Nephron progenitor cell (in vitro differentiated cells): ENCODE measurements around the gene LRRN3.

ENCODE experiments used
- DNase-seq: peaks from one replicate; pipeline ENCODE4 v3.0.0; 2021
- H3K27ac Mint-ChIP-seq: 2 replicates; pipeline ENCODE4 v1.8.0; 2021; ENCODE audit warnings: mild to moderate bottlenecking, moderate library complexity, mixed read lengths
- H3K27me3 Mint-ChIP-seq: 2 replicates; pipeline ENCODE4 v1.8.0; 2021; ENCODE audit warnings: mild to moderate bottlenecking, low read depth, mixed read lengths; ENCODE audit not compliant: poor library complexity
- H3K36me3 Mint-ChIP-seq: 2 replicates; pipeline ENCODE4 v1.8.0; 2021; ENCODE audit warnings: low read depth, mixed read lengths
- H3K4me1 Mint-ChIP-seq: 2 replicates; pipeline ENCODE4 v1.8.0; 2021; ENCODE audit warnings: mixed read lengths
- H3K4me3 Mint-ChIP-seq: 2 replicates; pipeline ENCODE4 v1.8.0; 2021; ENCODE audit warnings: mild to moderate bottlenecking, moderate library complexity, mixed read lengths
- H3K9me3 Mint-ChIP-seq: 2 replicates; pipeline ENCODE4 v1.8.0; 2021; ENCODE audit warnings: mild to moderate bottlenecking, moderate library complexity, mixed read lengths
- TF ChIP-seq, protein P1 (sequence below): fragments of 200-600 bp; sonication (generic); IDR thresholded peaks from 2 replicates; pipeline ENCODE4 v1.5.0; 2021; ENCODE audit warnings: antibody characterized with exemption

Gene LRRN3

DNA sequence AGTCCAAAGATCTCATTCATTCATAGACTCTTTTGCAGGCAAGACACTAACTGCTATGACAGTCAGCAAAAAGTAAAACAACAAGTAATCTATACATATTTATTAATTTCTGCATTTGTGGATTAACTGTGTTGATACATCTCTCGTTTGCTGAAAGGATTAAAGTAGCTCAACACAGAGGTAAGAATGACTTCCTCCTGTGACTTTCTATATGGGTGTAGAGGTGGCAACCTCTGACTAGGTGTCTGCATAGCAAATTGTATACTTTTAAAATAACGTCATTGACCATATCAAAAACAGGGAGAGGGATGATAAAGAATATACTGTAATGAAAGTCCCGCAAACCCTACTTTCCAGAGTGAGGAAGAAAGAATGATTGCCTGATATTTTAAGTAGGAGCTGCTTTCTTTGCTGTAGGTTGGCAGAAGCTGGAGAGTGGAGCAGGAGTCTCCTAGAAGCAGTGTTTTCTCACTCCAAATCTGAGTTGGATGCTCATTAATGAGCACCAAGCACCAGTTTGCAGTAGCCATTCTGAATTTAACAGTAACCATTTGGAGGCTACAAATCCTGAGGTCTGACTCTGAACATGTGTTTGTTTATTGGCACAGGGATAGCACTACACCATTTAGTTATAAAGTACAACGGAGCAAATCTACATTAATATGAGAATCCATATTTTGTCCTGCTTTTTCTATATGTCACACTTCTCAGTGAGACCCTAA is 9.2 kb upstream of the LRRN3 start:
- Mint-ChIP-seq H3K4me1 (peaks cover 8% of the 10 kb centered on the region), H3K27ac (no peak overlapping the region), H3K4me3 (no peak overlapping the region), H3K27me3 (no peaks in the 10 kb centered on the region), H3K36me3 (no peaks in the 10 kb centered on the region), H3K9me3 (no peaks in the 10 kb centered on the region)
- TF ChIP-seq, protein P1, sequence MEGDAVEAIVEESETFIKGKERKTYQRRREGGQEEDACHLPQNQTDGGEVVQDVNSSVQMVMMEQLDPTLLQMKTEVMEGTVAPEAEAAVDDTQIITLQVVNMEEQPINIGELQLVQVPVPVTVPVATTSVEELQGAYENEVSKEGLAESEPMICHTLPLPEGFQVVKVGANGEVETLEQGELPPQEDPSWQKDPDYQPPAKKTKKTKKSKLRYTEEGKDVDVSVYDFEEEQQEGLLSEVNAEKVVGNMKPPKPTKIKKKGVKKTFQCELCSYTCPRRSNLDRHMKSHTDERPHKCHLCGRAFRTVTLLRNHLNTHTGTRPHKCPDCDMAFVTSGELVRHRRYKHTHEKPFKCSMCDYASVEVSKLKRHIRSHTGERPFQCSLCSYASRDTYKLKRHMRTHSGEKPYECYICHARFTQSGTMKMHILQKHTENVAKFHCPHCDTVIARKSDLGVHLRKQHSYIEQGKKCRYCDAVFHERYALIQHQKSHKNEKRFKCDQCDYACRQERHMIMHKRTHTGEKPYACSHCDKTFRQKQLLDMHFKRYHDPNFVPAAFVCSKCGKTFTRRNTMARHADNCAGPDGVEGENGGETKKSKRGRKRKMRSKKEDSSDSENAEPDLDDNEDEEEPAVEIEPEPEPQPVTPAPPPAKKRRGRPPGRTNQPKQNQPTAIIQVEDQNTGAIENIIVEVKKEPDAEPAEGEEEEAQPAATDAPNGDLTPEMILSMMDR, result no peak
- no peak for DNase-seq

DNA sequence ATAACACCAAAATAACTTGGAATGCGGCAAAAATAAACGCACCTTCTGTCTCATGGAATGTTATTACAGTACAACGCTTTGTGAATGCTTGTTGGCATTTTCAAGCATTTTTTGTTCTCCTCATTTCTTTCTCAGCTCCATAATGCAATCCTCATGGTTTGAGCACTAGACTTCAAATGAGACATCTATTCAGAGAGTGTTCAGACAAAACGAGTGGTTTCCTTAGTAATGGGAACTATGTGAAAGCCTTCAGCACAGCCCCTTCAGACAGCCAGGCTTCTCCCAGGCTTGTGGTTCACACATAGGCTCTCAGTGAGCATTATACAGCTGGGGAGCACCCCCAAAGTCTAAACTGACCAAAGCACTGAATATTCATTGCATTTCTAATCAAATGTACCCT is 8.6 kb upstream of the LRRN3 start:
- no peak overlapping the region for H3K27ac Mint-ChIP-seq
- H3K4me3 Mint-ChIP-seq, result no peak overlapping the region
- H3K9me3 Mint-ChIP-seq, result no peaks in the 10 kb centered on the region
- DNase-seq, result no peak
- H3K4me1 Mint-ChIP-seq, result peaks cover 8% of the 10 kb centered on the region
- no peaks in the 10 kb centered on the region for H3K27me3 Mint-ChIP-seq
- no peaks in the 10 kb centered on the region for H3K36me3 Mint-ChIP-seq
- TF ChIP-seq, protein P1, result no peak

DNA sequence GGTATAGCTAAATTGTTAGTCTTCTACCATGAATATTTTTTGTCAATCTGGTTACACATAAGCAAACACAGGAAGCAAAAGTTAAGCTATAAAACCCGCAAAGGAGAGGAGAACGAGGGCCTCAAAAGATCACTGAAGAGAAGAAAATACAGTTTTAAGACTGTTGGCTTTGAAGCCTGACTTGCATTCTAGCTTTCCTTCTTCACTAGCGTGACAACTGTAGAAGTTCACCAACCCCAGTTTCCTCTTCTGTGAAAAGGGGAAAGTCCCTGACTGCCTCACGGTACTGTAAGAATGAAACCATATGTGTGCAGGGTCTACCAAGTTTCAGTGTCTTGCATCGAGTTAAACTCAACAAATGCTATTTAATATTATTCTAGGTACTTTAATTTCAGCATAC is 7.5 kb upstream of the LRRN3 start:
- Mint-ChIP-seq H3K9me3 (no peaks in the 10 kb centered on the region), H3K4me1 (peaks cover 8% of the 10 kb centered on the region), H3K27ac (no peak overlapping the region), H3K4me3 (no peak overlapping the region), H3K27me3 (no peaks in the 10 kb centered on the region), H3K36me3 (no peaks in the 10 kb centered on the region)
- TF ChIP-seq, protein P1, result no peak
- DNase-seq, result no peak

DNA sequence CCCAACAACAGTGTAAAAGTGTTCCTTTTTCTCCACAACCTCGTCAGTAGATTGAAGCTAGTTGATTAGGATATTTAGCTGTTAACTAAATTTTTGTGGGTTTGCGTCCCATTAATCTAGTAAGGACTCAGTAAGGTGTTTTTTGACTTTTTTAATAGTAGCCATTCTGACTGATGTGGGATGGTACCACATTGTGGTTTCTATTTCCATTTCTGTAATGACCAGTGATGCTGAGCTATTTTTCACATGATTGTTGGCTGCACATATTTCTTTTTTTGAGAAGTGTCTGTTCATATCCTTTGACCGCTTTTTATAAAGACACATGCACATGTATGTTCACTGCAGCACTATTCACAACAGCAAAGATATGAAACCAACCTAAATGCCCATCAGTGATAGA is 5.6 kb upstream of the LRRN3 start:
- Mint-ChIP-seq H3K27me3 (no peaks in the 10 kb centered on the region), H3K36me3 (no peaks in the 10 kb centered on the region), H3K4me3 (no peak overlapping the region), H3K4me1 (peaks cover 10% of the 10 kb centered on the region), H3K9me3 (no peaks in the 10 kb centered on the region), H3K27ac (no peak overlapping the region)
- TF ChIP-seq, protein P1, result no peak
- no peak for DNase-seq

DNA sequence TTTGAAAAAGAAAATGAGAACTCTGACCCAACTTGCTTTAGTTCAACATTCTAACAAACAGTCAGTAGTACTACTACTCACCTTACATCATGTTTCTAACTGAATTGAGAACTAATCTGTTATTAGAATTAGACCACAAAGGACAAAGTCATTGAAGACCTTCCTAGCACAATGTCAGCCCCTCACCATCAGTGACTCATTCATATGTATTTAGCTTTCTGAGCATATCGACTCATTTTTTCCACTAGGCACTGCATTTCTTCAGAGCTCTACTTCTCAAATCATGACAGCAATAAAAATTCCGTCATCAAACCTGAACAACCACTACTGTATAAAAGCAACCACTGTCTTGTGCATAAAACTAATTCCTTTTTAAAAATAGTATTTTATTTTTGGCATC is 4.4 kb upstream of the LRRN3 start:
- Mint-ChIP-seq H3K4me3 (no peak overlapping the region), H3K9me3 (no peaks in the 10 kb centered on the region), H3K27ac (no peak overlapping the region), H3K4me1 (peaks cover 21% of the 10 kb centered on the region), H3K27me3 (no peaks in the 10 kb centered on the region), H3K36me3 (no peaks in the 10 kb centered on the region)
- no peak for DNase-seq
- TF ChIP-seq, protein P1, result no peak

DNA sequence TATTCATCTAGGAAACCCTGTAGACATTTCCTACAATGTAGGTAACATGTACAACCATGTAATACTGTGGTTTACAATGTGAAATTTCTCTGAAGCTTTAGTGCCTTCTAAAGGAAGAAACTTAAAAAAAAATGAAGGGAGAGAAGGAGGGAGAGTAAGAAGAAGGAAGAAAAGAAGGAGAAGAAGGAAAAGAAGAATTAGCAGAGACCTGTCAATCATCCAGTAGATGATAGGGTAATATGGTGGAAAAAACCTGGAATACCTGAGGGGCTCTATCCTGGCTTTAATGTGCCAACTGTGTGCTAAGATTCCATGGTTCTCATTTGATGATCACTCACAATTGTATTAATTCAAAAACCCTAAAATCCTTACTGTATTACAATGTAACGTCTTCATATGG is 2.6 kb upstream of the LRRN3 start:
- H3K9me3 Mint-ChIP-seq, result no peaks in the 10 kb centered on the region
- H3K4me1 Mint-ChIP-seq, result peaks cover 32% of the 10 kb centered on the region
- H3K4me3 Mint-ChIP-seq, result no peak overlapping the region
- TF ChIP-seq, protein P1, result no peak
- no peak for DNase-seq
- no peak overlapping the region for H3K27ac Mint-ChIP-seq
- H3K36me3 Mint-ChIP-seq, result no peaks in the 10 kb centered on the region
- no peaks in the 10 kb centered on the region for H3K27me3 Mint-ChIP-seq
